PC-3 (cell line): ENCODE data around the gene RBM4B.

Experiments
- EZH2 ChIP-seq: fragments of 300-600 bp; sonication (generic); IDR thresholded peaks from one replicate; pipeline ENCODE4 v1.6.1; 2017; ENCODE audit warnings: antibody characterized with exemption, mild to moderate bottlenecking, low read length; ENCODE audit not compliant: unreplicated experiment
- EZH2phosphoT487 ChIP-seq: fragments of 300-600 bp; sonication (generic); IDR thresholded peaks from 2 replicates; pipeline ENCODE4 v1.6.1; 2018; ENCODE audit warnings: mild to moderate bottlenecking, antibody characterized with exemption, low read length, borderline replicate concordance
- TF ChIP-seq, protein P1 (sequence below): fragments of 300-600 bp; sonication (generic); conservative IDR thresholded peaks from 2 replicates; pipeline ENCODE4 v1.5.1; 2017; ENCODE audit warnings: antibody characterized with exemption, low read depth, mild to moderate bottlenecking, low read length

DNA sequence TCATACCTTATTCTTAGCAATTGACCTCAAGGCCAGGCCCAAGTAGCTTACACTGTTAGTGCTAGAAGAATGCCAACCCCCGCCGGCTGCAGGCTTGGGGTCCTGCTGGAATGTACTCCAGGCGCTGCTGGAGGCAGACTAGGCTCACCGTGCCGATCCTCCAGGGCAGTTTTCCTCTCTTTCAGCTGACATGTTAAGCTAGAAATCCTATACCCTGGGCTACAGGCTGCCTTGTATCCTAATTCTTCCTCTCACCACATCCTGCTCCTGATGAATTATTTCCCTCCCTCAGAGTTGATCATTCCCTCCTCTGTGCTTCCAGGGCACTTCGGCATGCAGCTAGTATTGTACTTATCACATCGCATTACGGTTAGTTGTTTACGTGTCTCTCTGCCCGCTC, 48.0 kb upstream of the RBM4B start:
- TF ChIP-seq, protein P1, sequence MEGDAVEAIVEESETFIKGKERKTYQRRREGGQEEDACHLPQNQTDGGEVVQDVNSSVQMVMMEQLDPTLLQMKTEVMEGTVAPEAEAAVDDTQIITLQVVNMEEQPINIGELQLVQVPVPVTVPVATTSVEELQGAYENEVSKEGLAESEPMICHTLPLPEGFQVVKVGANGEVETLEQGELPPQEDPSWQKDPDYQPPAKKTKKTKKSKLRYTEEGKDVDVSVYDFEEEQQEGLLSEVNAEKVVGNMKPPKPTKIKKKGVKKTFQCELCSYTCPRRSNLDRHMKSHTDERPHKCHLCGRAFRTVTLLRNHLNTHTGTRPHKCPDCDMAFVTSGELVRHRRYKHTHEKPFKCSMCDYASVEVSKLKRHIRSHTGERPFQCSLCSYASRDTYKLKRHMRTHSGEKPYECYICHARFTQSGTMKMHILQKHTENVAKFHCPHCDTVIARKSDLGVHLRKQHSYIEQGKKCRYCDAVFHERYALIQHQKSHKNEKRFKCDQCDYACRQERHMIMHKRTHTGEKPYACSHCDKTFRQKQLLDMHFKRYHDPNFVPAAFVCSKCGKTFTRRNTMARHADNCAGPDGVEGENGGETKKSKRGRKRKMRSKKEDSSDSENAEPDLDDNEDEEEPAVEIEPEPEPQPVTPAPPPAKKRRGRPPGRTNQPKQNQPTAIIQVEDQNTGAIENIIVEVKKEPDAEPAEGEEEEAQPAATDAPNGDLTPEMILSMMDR, result no peak
- no peak for TF ChIP-seq EZH2
- TF ChIP-seq EZH2phosphoT487, result no peak
